Myocyte (in vitro differentiated cells): ENCODE data around the gene KIFC3. TPM values are rescaled to one million over a fixed set of nuclear protein-coding genes. Genes with fewer than 3 reads are reported as not detected.
"Not testable (repeated sequence)": the region's sequence is repeated elsewhere in the genome, so short reads cannot be mapped to it uniquely, and the experiment has no call there.

Source experiments
- DNase-seq: peaks from one replicate; pipeline ENCODE4 v3.0.0-alpha.2; 2012; ENCODE audit warnings: low read depth
- total RNA-seq: library from RNA; depleted of rRNA; stranded (reverse); fragments of >200 nt; gene quantifications from 2 replicates; pipeline ENCODE4 v1.2.3, GENCODE V29; 2014

KIFC3 gene
- total RNA-seq, 1 donor from 2014 or later, result 64.5 TPM

DNA sequence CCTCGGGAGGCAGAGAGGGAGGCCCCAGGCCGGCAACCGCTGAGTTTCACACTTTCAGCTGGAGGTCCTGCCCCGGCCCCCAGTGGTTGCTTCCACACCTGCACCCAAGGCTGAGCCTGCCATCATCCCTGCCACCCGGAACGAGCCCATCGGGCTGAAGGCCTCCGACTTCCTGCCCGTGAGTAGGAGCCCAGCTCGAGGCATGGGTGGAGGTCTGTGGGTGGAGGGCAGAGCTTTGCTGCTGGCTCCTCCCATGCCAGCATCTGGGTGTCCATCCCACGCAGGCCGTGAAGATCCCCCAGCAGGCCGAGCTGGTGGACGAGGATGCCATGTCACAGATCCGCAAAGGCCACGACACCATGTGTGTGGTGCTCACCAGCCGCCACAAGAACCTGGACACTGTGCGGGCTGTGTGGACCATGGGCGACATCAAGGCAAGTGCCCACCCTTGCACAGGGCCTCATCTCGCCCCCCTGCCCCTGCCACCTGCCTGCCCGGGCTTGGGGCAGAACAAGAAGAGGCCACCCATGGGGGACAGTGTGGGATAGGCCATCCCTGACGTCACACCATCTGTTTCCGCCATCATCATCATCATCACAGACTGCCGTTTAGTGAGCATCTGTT, 47.1 kb downstream of the KIFC3 start:
- DNase-seq, result no peak

DNA sequence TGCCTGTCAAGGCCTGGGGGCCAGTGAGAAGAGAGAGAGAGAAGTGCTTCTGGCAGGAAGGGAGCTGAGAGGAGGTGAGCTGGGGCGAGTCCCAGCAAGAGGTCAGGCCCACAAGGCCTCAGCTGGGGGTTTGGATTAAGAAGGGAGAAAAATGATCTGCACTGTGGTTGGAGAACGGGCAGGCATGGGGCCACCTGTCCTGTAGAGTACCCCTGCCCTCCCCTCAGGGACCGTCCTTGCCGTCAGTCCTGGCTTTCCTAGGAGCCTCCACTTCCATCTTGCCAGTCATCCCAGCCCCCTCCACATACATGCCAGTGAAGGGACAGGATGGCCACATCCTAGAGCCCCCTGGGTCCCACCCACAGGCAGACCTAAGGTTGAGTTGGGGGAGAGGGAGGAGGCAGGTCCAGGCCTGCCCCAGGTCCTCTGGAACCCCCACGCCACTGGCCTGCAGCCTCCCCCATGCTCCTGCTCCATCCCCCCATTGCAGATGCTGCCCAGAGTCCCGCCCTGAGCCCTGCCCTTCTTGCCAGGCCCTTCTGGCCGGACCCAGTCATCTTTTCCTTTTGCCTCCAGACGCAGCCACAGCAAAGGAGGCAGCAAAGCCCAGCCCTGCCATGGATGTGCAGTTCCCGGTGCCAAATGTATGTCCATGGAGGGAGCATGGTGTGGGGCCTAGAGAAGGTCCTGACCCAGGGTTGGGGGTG, 47.8 kb downstream of the KIFC3 start:
- peak; percentile 57 for DNase-seq

DNA sequence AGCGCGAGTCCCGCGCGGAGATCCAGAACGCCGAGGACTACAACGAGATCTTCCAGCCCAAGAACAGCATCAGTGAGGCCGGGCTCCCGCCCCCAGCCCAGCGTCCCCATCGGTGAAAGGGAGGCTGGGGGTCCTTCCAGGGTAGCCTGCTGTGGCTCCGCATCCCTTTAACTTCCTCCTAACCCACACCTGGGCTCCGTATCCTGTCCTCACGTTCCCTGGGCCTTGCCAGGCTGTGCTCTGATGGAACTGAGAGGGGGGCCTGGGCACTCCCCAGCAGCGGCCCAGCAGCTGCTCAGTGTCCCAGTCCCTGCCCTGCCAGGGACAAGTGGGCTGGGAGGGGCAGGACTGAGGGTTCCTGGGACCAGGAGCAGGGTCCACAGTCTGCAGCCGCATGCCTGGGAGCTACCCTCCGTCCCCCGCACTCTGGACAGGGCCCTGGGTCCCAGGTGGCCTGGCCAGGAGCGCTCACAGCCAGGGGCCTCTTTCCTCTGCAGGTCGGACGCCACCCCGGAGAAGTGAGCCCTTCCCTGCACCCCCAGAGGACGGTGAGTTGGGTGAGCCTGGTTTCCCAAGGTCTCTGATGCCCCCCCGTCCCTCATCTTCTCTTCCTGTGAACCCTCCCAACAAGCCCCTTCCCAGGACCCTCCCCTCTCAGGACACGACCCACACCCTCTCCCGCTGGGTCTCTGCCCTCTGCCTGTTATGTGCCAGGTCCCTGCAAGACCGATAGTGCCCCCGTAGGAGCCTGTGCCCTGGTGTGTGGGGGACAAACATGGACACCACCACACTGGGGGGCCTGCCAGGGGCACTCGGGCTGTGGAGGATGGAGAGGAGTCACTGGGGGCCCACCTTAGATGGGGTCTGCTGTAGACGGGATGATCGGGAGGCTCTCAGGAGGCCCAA, 48.6 kb downstream of the KIFC3 start:
- DNase-seq, result no peak

DNA sequence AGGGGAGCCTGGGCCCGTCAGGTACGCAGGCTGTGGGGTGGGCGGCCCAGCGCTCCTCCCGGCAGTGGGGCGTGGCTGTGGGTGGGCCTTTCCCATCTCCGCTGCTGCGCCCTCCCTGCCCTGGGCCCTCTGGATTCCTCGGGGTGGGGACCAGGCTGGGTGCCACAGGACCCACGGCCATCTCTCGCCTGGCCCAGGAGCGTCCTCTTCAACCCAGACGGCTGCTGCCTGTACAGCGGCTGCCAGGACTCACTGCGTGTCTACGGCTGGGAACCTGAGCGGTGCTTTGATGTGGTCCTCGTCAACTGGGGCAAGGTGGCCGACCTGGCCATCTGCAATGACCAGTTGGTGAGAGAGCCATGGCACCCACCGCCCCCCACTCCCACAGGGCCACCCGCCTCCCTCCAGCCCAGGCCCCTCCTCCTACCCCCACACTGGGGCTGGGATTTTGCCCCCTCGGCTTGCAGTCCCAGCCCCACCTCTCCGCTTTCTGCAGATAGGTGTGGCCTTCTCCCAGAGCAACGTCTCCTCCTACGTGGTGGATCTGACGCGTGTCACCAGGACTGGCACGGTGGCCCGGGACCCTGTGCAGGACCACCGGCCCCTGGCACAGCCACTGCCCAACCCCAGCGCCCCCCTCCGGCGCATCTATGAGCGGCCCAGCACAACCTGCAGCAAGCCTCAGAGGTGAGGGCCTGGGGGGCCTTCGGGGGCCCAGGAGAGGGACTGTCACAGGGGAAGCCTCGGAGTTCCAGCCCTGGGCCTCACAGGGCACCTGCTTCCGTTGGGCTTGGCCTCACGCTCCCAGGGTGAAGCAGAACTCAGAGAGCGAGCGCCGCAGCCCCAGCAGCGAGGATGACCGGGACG, 49.5 kb downstream of the KIFC3 start:
- DNase-seq, result no peak

DNA sequence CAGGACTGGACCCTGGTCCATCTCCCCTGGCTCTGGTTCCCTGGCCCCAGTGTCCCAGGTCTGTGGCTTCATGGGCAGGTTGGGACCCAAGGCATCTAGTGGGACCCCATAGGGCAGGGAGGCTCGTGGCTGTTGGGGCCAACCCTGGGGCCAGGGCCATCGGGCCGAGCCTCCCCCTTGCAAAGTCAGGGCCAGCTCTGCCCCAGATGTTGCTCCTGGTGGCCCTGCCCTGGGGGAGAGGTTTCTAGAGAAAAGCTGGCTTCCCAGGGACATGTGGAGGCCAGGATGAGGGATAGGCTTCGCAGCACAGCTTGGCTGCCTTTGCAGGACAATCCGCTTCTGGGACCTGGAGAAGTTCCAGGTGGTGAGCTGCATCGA, 50.1 kb downstream of the KIFC3 start:
- no peak for DNase-seq

DNA sequence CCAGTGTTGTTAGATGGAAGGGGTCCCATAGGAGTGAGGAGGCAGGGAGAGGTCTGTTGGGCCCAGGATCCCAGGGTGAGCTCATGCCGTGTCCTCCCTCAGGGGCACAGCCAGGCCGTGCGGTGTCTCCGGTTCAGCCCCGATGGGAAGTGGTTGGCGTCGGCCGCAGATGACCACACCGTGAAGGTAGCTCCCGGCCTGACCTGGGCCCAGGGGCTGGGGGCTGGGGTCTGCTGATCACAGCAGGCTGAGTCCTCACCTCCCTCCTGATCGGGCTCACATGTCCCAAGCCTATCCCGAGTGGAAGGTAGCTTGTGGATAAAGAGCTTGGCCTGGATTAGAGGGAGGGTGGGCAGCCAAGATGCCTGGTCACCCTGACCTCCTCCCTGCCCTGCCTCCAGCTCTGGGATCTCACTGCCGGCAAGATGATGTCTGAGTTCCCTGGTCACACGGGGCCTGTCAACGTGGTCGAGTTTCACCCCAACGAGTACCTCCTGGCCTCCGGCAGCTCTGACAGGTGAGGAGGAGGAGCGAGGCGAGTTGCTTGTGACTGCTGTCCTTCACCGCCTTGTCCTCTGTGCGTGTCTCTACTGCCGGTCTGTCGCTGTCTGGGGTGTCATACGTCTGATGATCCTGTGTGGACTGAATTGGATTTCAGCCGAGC, 50.6 kb downstream of the KIFC3 start:
- DNase-seq, result no peak

DNA sequence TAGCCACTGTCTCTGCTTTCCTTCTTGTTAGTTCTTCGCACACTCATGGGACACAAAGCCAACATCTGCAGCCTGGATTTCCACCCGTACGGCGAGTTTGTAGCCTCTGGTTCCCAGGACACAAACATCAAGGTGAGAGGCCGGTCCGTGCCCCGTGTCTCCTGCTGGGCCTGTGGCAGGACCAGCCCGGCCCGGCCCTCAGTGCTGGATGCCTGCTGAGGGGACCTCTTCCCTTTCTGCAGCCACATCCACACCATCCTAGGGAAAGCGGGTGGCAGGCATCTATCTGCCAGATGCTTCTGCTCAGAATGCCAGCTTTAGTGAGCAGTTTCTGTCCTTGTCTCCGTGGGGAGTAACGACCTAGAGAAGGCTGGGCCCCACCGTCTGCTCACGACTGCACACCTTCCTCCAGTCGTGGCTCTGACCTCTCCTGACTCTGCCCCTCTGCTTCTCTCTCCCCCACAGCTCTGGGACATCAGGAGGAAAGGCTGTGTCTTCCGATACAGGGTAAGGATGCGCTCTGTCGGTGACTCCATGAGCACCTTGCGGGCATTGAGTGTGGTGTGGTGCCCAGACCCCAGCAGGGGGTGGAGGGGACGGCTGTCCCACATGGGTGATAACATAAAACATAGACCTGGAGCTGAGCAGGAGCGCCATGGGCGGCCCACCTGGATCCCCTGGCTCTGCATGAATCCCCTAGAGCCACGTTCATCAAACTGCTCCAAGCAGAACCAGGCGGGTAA, 51.3 kb downstream of the KIFC3 start:
- DNase-seq, result no peak

DNA sequence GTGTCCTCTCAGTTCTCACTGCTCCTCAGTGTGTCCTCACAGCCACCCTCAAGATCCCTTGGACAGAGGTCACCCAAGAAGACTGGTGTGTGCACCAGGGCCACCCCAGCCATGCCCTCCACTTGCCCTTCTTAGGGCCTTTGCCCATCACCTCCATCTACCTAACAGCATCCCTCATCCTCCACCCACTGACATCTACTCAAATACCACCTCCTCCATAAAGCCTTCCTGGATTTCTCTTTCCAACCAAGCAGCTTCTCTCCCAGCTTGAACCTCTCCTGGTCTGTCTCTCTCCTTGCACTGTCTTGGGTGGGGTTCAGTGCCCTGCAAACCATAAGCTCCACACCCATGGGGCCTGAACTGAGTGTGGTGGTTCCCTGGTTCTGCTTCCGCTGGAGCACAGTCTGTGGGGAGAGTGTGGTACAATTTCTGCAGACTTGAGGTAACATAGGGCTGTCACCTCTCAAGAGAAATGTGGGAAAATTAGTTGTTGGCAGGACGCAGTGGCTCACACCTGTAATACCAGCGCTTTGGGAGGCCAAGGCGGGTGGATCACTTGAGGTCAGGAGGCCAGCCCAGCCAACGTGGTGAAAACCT, 52.3 kb downstream of the KIFC3 start:
- DNase-seq, result no peak

DNA sequence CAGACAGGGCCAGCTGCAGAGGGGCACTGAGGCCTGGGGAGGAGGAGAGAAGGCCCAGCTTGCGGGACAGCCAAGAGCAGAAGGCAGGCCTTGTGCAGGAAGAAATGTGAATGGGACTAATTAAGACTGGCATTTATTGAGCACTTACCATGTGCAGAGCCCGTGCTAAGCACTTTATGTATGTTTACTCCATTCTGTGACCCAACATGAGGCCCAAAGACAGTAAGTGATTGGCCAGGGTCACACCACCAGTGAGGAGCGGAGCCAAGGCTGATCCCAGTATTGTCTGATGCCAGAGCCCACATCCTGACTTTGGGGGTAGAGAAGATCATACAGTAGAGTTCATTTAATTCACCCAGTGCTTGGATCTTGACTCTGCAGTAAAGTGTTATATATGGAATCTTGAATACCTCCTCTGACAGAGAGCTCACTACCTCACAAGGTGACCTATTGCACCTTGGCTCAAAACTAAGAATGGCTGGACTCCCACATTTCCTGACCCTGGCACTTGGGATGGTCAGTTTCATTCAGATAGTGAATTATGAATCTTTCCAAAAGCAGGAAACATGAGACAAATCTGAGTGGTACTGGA, 53.1 kb downstream of the KIFC3 start:
- DNase-seq, result no peak

DNA sequence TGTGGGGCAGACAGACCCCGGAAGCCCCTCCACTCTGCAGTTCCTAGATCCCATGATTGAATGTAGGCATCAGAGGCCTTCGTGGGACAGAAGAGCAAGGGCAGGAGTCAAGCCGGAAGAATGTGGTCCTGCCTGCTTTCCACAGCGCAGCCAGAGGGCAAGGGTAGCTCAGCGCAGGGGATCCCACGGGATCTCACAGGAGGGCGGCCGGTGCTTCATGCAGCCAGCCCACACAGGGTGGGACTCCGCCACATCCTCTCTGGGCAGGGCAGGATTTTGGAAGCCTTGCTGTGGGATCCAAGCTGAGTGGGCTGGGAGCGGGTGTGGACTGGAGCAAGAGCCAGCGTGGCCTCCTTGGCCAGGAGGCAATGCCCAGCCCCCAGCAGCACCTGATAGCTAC, 53.7 kb downstream of the KIFC3 start:
- no peak for DNase-seq

DNA sequence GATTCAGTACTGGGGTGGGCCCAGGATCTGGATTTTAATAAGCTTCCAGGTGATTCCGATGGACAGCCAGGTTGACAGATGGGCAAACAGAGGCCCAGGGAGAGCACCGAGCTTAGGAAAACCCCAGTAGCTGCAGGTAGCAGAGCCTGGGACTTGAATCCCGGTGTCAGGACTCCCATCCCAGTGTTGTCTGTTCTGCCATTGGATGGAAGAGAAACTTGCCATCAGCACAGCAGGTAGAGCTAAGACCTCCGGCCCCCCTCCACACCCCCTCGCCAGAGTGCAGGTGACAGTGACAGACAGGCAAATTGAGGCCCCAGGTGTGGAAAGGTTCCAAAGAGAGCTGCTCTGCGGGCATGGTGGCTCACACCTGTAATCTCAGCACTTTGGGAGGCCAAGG, 54.3 kb downstream of the KIFC3 start:
- no peak for DNase-seq

DNA sequence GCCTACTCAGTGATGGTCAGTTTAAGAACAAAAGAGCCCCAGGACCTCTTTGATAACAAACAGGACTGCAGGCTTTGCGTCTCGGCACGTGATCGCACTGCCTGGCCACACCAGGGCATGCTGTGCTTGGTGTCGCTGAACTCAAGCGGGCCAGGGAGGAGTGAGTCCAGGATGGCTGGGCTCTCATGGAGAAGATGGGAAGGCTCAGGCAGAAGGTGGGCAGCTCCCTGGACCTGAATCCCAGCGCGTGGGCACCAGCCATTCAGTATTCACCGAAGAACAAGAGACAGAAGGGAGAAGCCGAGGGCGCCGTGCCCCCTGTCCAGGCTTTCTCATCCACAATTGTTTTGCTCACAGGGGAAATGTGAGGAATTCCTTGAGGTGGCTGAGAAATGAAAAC, 54.8 kb downstream of the KIFC3 start:
- no peak for DNase-seq

DNA sequence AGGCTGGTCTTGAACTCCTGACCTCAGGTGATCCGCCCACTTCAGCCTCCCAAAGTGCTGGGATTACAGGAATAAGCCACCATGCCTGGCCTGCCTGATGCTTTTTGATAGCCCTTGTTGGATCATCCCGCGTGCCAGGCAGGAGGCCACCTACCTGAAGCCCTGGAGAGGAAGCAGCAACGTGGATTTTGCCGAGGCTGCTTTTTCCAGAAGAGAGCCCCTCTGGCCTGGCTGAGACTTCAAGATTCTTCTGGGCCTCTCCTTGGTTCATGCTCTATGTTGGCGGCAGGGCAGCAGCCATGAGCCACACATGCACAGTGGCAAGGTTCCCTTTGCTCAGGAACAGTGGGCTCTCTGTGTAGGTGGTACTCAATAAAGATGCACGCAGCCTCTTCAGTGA, 55.2 kb downstream of the KIFC3 start:
- no peak for DNase-seq

DNA sequence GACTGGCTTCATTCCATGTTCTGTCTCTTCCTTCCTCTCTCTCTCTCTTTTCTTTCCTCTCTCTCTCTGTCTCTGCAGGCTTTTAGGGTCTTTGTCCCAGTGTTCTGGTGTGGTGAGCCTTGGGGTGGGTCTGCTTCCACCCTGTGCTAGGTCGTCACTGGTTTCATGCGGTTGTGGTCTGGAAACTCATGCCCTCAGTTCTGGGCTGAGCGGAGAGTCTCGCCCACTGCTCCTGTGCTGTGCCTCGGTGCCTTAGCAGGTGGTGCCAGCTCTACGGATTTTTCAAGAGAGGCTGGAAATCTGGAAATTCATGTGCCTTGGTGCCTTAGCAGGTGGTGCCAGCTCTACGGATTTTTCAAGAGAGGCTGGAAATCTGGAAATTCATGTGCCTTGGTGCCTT, 56.0 kb downstream of the KIFC3 start:
- DNase-seq, result not testable (repeated sequence)

DNA sequence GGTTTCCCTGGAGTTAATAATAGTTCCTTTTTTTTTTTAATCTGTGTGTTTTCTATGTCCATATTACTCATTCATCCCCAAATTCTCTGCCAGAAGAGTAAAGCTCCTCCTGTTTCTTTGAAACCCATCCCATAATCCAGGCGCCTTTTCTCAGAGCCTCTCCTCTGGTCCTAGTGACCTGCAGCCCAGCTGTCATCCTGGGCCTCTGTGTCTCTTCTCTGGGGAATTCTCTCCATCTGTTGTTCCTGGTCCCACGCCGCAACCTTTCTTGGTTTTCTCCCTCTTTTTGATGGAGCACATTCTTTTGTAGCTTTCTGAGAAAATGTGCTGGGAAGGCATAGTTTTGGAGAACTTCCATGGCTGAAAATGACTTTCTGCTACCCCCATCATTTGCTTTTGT, 56.5 kb downstream of the KIFC3 start:
- DNase-seq, result no peak

DNA sequence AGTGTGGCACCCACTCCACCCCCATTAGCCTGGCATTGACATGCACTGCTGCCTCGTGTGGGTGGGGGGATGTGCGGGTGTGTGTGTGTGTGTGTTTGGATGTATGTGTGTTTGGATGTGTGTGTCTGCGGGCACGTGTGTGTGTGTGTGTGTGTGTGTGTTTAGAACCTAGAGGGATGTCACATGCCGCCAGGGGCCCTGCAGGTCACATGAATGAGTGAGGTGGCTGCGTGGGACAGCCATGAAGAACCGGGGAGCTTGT, 57.7 kb downstream of the KIFC3 start:
- DNase-seq, result no peak

DNA sequence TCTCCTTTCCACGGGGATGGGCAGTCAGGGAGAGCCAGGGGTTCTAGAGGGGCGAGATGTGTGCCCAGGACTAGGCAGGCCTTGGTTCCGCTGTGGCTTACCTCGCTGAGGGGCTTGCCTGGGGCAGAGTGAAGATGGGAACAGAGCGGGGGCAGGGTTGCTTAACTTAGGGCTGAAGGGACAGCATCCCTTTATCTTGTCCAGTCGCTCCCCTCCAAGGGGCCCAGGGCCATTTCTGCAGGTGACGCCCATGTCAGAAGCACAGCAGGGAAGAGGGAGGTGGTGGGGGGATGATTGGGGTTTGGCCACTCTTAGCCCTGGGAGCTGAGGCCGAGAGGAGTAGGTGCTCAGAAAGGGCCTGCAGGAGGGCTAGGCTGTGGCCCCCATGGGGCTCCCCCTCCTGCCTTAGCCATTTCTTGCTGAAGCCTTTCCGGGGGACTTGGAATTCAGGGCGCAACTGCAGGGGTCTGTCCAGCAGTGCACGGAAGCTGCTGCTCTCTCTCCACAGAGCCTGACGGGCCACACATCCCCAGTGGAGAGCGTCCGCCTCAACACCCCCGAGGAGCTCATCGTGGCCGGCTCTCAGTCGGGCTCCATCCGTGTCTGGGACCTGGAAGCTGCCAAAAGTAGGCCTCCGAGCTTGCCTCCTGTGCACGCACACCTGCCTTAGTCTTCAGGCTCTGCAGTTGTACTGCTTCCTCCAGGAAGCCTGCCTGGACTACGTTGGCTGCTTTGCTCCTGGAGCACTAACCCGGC, 58.2 kb downstream of the KIFC3 start:
- DNase-seq, result no peak

DNA sequence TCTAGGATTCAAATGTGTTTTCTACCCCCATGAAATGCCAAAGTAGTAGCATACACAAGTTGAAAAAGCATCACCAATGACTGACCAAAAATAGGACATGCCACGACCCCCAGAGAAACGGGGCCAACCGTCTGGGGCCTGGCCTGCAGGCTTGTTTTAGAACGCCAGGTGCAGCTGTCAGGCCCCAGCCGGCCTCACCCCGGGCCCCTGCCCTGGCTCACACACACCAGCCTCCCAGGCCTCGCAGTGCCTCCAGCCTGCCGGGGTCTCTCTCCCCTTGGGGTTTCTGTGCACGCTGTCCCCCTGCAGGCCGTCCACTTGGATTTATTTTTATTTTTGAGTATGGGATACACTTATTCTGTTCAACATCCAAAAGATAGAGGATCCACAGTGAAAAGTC, 58.8 kb downstream of the KIFC3 start:
- peak; percentile 62 for DNase-seq

DNA sequence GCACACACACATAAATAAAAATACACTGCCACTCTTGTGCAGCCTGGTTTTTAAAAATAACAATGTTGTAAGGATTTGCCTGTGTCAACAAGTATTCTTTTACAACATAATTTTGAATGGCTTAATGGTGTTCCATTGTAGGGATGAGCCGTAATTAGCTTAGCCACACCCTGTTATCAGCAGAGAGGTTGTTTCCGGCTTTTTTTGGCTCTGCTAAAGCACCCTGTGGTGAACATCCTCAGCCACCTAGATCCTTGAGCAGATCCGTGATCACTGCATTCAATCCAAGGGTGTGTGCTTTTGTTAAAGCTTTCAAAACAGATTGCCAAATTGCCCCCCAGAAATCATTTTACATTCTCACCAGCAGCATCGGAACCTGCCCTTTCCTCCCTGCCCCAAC, 59.7 kb downstream of the KIFC3 start:
- DNase-seq, result peak; percentile 67
